GM12874 (cell line): ENCODE measurements around the gene KDM1B.

ENCODE experiments used
- CTCF ChIP-seq: IDR thresholded peaks from 2 replicates; pipeline ENCODE4 v1.5.1; 2011; ENCODE audit warnings: low read depth, mild to moderate bottlenecking, control low read depth, low read length, moderate library complexity; ENCODE audit not compliant: insufficient read depth

The KDM1B gene

GRCh38 chr6:18153311-18153703, 1.9 kb upstream of the KDM1B start:
- TF ChIP-seq CTCF = no peak

DNA sequence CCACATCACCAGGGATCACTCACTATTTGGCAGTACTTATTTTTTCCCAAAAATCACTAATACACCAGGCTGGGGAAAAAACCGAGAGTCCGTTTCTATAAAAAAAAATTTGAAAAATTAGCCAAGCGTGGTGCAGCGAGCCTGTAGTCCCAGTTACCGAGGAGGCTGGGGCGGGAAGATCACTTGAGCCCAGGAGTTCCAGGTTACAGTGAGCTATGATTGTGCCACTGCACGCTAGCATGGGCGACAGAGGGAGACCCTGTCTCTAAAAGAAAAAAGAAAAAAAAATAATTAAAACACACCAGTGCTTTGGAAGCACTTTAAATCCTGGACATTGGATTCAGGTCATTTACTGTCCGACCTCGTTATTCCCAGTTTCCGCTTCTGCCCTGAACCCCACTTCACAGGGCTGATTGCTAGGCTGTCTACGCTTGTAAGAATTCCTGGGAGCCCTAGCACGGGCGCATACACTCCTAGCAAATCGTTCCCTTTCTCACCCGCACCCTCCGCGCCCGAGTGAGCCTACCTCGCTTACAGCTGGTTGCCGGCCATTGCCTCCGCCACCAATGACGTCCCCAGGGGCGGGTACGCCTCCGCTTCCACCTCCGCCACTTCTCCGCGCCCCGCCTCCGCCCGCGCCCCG, 594 bp upstream of the KDM1B start, which contains the start of gene TPMT:
Gene TPMT, minus strand, starts transcription at position 571 of the 643 bp plus-strand sequence. CDS start 5,950 bp downstream, outside the sequence.
- no peak for TF ChIP-seq CTCF

DNA sequence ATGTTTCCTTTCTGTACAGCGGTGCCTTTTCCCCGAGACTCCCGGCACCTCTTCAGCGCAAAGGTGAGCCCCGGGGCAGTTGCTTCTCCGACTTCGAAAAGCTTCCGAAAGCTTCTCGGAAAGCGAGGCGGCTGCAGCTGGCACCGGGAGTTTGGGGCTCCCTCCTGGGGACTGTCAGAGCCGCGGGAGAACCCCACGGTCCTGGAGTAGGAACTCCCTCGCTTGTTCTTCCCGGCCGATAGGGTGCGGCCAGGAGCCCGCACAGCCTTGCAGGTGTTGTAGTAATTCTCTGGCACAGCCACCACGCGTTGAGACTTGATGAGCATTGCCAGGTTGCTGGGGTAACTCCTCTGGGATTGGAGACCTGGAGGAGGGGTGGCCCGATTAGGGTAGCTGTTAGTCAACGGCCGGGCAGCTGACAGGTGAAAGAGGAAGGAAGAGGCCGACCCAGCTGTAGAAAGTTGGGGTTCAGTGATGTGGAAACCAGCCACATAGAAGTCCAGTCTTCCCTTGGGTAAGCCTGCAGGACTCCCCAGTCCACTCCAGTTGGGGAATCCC, 721 bp downstream of the KDM1B start:
- peak; percentile 33; the same call in 1 of the 2 replicates for TF ChIP-seq CTCF

DNA sequence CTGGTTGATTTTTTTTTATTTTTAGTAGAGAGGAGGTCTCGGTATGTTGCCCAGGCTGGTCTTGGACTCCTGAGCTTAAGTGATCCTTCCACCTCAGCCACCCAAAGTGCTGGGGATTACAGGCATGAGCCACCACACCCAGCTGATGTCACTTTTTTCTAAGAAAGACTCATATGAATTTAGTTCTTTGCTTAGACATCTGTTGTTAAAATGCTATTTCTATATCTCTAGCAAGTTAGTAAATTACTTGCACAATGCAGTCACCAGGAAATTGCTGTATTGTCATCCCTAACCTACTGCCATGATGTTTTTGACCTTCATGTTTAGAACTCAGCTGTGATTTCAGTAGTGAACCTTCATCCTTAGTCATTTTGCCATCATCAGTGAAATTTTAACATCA, 5.7 kb downstream of the KDM1B start:
- no peak for TF ChIP-seq CTCF

DNA sequence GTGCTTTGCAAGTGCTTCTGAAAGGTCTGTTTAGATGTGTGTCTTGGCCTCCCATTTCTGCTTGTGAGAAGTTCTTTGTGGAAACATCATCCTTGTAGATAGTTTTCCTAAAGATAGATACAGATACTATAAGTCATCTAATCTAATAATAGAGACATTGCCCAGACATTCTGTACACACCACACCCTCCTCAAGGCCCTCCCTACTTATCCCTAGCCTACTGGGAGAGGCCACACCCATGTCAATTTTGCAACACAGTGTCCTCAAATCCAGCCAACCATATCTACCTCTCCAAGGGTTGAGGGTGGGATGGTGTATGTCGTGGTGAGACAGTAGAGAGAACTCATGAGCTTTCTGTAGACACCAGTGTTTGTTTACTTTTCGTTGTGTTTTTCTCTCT, 6.2 kb downstream of the KDM1B start:
- no peak for TF ChIP-seq CTCF

DNA sequence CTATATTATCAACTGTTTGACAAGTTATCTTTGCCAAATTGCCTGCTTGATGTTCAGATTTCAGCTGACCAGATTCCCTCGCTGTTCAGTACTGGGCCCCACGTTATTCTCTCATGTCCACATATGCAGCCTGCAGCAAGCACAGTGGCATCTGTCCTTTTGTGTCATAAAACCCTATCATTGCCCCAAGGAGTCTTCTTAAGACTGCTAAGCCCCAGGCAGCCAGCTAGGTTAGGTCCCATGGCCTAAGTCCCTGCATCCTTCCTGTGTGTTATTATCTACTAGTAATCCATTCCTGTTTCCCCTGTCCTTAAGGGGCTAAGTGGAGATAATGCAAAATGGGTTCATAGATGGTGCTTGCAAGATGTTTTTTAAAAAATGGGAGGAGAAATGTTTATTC, 7.2 kb downstream of the KDM1B start:
- no peak for TF ChIP-seq CTCF

DNA sequence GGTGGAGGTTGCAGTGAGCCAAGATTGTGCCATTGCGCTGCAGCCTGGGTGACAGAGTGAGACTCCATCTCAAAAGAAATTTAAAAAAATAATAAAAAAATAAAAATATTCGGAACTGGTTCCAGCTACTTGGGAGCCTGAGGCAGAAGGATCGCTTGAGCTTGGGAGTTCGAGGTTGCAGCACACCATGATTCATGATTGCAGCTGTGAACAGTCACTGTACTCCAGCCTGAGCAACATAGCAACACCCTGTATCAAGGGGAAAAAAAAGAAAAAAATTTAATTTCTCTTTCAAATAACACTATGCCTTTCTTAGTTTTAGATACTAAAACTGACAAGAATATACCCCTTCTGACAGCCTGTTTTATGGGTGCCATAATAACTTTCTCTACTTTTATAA, 10.5 kb downstream of the KDM1B start:
- no peak for TF ChIP-seq CTCF
